GM10847 (cell line): ENCODE measurements around the gene IGSF21.

Experiments used
- POLR2A ChIP-seq: IDR thresholded peaks from 2 replicates; pipeline ENCODE4 v1.6.1; 2011; ENCODE audit not compliant: insufficient read length; ENCODE audit errors: extremely low read depth

The IGSF21 gene

GRCh38 chr1:18144916-18145647, 37.5 kb downstream of the IGSF21 start:
- TF ChIP-seq POLR2A = no peak

GRCh38 chr1:18145851-18146618, 38.4 kb downstream of the IGSF21 start:
- no peak for TF ChIP-seq POLR2A

GRCh38 chr1:18146886-18147285, 39.3 kb downstream of the IGSF21 start:
- no peak for TF ChIP-seq POLR2A

GRCh38 chr1:18147672-18148071, 40.1 kb downstream of the IGSF21 start:
- no peak for TF ChIP-seq POLR2A

GRCh38 chr1:18148461-18148860, 40.9 kb downstream of the IGSF21 start:
- no peak for TF ChIP-seq POLR2A

- TF ChIP-seq POLR2A = no peak
Measured at GRCh38 chr1:18149027-18149641, 41.5 kb downstream of the IGSF21 start.

GRCh38 chr1:18151436-18152122, 44.0 kb downstream of the IGSF21 start:
- no peak for TF ChIP-seq POLR2A

GRCh38 chr1:18154430-18155194, 47.0 kb downstream of the IGSF21 start:
- TF ChIP-seq POLR2A = no peak

GRCh38 chr1:18155881-18156385, 48.3 kb downstream of the IGSF21 start:
- no peak for TF ChIP-seq POLR2A

GRCh38 chr1:18157352-18157751, 49.8 kb downstream of the IGSF21 start:
- TF ChIP-seq POLR2A = no peak

GRCh38 chr1:18157968-18158367, 50.4 kb downstream of the IGSF21 start:
- no peak for TF ChIP-seq POLR2A

GRCh38 chr1:18158714-18159113, 51.1 kb downstream of the IGSF21 start:
- TF ChIP-seq POLR2A = no peak

GRCh38 chr1:18160290-18160942, 52.8 kb downstream of the IGSF21 start:
- TF ChIP-seq POLR2A = no peak

- TF ChIP-seq POLR2A = no peak
Measured at GRCh38 chr1:18161690-18162089, 54.1 kb downstream of the IGSF21 start.
